Mucosa of gallbladder (tissue), 1 donor: ENCODE data around the gene GANC. TPM values are rescaled to one million over a fixed set of nuclear protein-coding genes. Genes with fewer than 3 reads are reported as not detected.

Experiments used
- DNase-seq: peaks from one replicate; pipeline ENCODE4 v3.0.0-alpha.2; 2020; ENCODE audit warnings: low spot score
- total RNA-seq: library from RNA; stranded (reverse); gene quantifications from one replicate; pipeline ENCODE4 v1.2.1, GENCODE V29; 2021
- donor health status: DM: no; HTN: no; CAD: no.

GANC gene
- total RNA-seq, 1 donor from 2014 or later, result 31.6 TPM

GRCh38 chr15:42384597-42384996 is 111.6 kb downstream of the GANC start:
- DNase-seq, result no peak

GRCh38 chr15:42385206-42385979 is 112.4 kb downstream of the GANC start:
- no peak for DNase-seq

- no peak for DNase-seq
Observed at GRCh38 chr15:42385980-42386700, 113.1 kb downstream of the GANC start.

- DNase-seq, result no peak
Observed at GRCh38 chr15:42387603-42388002, 114.6 kb downstream of the GANC start.

- peak; percentile 38 for DNase-seq
Observed at GRCh38 chr15:42392309-42393024, 119.5 kb downstream of the GANC start.

GRCh38 chr15:42394106-42394505 is 121.1 kb downstream of the GANC start:
- no peak for DNase-seq

- DNase-seq, result no peak
Observed at GRCh38 chr15:42395838-42396237, 122.8 kb downstream of the GANC start.

GRCh38 chr15:42401544-42402454 is 128.8 kb downstream of the GANC start:
- no peak for DNase-seq

- DNase-seq, result no peak
Observed at GRCh38 chr15:42402455-42403205, 129.6 kb downstream of the GANC start.

GRCh38 chr15:42403389-42403788 is 130.4 kb downstream of the GANC start:
- DNase-seq, result no peak

- DNase-seq, result no peak
Observed at GRCh38 chr15:42404461-42405235, 131.6 kb downstream of the GANC start.

- no peak for DNase-seq
Observed at GRCh38 chr15:42405863-42406482, 133.0 kb downstream of the GANC start.

Other genes starting within 250 kb of the GANC start
- not detected for gene PLA2G4D, start 178.6 kb upstream of the GANC start, total RNA-seq
- 3.2 TPM for gene PLA2G4F, start 116.6 kb upstream of the GANC start, total RNA-seq
- gene VPS39, start 64.9 kb upstream of the GANC start, total RNA-seq, result 75.1 TPM
- 46.2 TPM for gene TMEM87A, start 232 bp downstream of the GANC start, total RNA-seq
- gene CAPN3, start 86.3 kb downstream of the GANC start, total RNA-seq, result 8.1 TPM
- gene ZNF106, start 217.9 kb downstream of the GANC start, total RNA-seq, result 66.1 TPM
- gene SNAP23, start 222.4 kb downstream of the GANC start, total RNA-seq, result 60.2 TPM